Brain microvascular endothelial cell (primary cell): ENCODE measurements around the gene MMADHC.

ENCODE experiments used
- DNase-seq: peaks from one replicate; pipeline ENCODE4 v3.0.0-alpha.2; 2020
- H3K27ac ChIP-seq: fragments of 250-450 bp; sonication (Bioruptor Pico); 2 replicates; pipeline ENCODE4 v1.5.1; 2020; ENCODE audit warnings: mild to moderate bottlenecking, moderate library complexity
- H3K27me3 ChIP-seq: fragments of 250-450 bp; sonication (Bioruptor Pico); replicated peaks from 2 replicates; pipeline ENCODE4 v1.5.1; 2020; ENCODE audit warnings: mild to moderate bottlenecking
- H3K36me3 ChIP-seq: fragments of 250-450 bp; sonication (Bioruptor Pico); replicated peaks from 2 replicates; pipeline ENCODE4 v1.5.1; 2020; ENCODE audit warnings: mild to moderate bottlenecking
- H3K4me3 ChIP-seq: 2 replicates; pipeline ENCODE4 v1.5.1; 2011; ENCODE audit warnings: low read depth, mild to moderate bottlenecking, control low read depth, low read length, moderate library complexity
- in situ Hi-C: cut with HindIII; loops from 2 replicates; pipeline ENCODE4 v1.10.0; 2017; ENCODE audit warnings: low sequenced_read_pairs, low pct_ligation_motif_present
- TF ChIP-seq, protein P1 (sequence below): IDR thresholded peaks from 2 replicates; pipeline ENCODE4 v1.5.1; 2011; ENCODE audit warnings: low read depth, mild to moderate bottlenecking, moderate library complexity, low read length, control low read depth, inconsistent platforms; ENCODE audit errors: missing control alignments

The MMADHC gene

DNA sequence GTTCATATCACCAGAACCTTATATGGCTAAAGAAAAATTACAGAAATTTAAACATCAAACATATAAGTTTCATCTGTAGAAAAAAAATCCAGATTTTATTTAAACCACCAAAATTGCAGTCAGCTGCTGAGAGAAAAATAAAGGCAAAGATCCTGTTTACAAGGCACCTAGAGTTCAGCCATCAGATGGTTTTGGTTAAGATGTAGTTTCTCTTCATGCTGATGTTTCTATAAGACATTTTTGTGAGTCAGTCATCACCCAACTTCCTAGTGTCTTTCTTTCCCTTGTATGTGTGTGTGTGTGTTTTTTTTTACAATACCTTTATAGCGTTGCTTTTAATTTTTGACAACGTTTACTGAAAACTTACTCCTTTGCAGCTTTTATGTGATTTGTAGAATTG, 26.1 kb upstream of the MMADHC start:
- in situ Hi-C loops: loop anchor here (25.0 kb wide), 1 partner anchor 1624 kb away; no protein-coding TSS in a partner anchor
- Histone ChIP-seq H3K27me3 (no peaks in the 10 kb centered on the region), H3K4me3 (no peak overlapping the region), H3K27ac (no peak overlapping the region), H3K36me3 (no peaks in the 10 kb centered on the region)
- no peak for DNase-seq
- TF ChIP-seq, protein P1, sequence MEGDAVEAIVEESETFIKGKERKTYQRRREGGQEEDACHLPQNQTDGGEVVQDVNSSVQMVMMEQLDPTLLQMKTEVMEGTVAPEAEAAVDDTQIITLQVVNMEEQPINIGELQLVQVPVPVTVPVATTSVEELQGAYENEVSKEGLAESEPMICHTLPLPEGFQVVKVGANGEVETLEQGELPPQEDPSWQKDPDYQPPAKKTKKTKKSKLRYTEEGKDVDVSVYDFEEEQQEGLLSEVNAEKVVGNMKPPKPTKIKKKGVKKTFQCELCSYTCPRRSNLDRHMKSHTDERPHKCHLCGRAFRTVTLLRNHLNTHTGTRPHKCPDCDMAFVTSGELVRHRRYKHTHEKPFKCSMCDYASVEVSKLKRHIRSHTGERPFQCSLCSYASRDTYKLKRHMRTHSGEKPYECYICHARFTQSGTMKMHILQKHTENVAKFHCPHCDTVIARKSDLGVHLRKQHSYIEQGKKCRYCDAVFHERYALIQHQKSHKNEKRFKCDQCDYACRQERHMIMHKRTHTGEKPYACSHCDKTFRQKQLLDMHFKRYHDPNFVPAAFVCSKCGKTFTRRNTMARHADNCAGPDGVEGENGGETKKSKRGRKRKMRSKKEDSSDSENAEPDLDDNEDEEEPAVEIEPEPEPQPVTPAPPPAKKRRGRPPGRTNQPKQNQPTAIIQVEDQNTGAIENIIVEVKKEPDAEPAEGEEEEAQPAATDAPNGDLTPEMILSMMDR: no peak

DNA sequence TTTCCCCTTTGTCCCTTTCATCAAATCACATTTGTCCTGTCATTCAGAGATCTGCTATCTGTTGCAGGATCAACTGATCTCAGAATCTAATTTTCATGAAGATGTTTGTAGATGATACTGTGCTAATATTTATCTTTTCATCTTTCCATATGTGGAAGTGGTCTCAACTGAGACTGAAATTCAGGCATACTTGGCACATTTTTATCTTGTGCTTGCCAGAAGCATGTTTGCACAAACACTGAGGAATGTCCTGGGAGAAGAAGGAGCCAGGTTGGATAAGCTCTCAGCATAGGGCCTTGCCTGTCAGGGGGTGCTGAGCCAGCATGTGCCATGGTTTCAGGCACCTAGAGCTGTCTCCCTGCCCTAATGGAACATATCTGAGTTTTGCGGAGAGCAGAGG, 24.5 kb upstream of the MMADHC start:
- DNase-seq: peak; percentile 45
- in situ Hi-C loops: loop anchor here (25.0 kb wide), 1 partner anchor 1625 kb away; no protein-coding TSS in a partner anchor
- Histone ChIP-seq H3K4me3 (no peak overlapping the region), H3K27me3 (no peaks in the 10 kb centered on the region), H3K27ac (no peak overlapping the region), H3K36me3 (no peaks in the 10 kb centered on the region)
- TF ChIP-seq, protein P1: no peak

DNA sequence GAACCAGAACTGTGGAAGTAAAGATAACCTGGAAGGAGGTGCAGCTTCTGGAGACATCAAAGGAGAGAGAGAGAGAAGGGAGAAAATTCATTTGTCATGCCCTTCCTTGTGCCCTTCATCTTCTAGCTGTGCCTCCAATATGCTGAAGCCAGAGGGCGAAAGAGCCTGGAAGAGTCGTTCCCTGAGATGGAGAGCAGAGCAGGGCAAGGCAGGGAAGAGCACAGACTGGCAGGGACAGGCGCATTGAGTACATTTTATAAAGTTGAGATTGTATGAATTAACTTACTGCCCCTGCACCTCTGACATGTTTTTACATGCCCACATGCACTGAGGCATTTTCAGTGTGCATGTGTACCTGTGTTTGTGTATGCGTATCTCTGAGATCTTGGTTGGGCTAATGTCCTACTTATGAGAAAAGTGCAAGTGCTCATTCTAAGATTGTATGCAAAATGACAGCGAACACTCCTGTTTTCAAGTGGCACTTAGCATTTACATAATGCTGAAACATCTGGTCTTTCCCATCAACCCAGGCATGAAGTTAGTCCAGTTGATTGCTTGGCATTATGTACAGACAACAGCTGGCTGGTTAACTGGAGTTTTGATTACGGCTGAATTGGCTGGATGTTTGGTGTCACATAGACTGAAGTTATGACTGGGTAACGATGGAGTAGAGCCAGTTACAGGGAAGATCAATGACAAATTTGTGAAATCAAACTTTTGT, 23.7 kb upstream of the MMADHC start:
- DNase-seq: no peak
- no peak overlapping the region for H3K27ac ChIP-seq
- in situ Hi-C loops: loop anchor here (25.0 kb wide), 1 partner anchor 1626 kb away; no protein-coding TSS in a partner anchor

DNA sequence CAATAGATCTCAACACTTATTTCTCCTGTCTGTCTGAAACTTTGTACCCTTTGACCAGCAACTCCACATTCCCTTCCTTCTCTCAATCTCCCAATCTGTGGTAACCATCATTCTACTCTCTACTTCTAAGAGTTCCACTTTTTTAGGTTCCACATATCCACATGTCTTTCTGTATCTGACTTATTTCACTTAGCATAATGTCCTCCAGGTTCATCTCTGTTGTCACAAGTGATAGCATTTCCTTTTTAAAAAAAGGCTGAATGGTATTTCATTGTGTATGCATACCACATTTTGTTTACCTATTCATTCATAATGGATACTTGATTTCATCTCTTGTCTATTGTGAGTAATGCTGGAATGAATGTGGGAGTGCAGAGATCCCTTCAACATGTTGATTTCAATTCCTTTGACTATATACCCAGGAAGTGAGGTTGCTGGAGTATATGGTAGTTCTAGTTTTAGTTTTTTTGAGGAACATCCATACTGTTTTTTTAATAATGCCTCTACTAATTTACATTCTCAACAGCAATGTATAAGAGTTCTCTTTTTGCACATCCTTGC, 18.8 kb upstream of the MMADHC start:
- peak; percentile 32 for DNase-seq
- no peaks in the 10 kb centered on the region for H3K36me3 ChIP-seq
- TF ChIP-seq, protein P1: no peak
- no peaks in the 10 kb centered on the region for H3K27me3 ChIP-seq
- no peak overlapping the region for H3K27ac ChIP-seq
- in situ Hi-C loops: loop anchor here (25.0 kb wide), 1 partner anchor 1631 kb away; no protein-coding TSS in a partner anchor
- no peak overlapping the region for H3K4me3 ChIP-seq

More for the DNA sequence above, 23.7 kb upstream of the MMADHC start:
- H3K36me3 ChIP-seq: no peaks in the 10 kb centered on the region
- TF ChIP-seq, protein P1: peak; percentile 47
- H3K4me3 ChIP-seq: no peak overlapping the region
- H3K27me3 ChIP-seq: no peaks in the 10 kb centered on the region

DNA sequence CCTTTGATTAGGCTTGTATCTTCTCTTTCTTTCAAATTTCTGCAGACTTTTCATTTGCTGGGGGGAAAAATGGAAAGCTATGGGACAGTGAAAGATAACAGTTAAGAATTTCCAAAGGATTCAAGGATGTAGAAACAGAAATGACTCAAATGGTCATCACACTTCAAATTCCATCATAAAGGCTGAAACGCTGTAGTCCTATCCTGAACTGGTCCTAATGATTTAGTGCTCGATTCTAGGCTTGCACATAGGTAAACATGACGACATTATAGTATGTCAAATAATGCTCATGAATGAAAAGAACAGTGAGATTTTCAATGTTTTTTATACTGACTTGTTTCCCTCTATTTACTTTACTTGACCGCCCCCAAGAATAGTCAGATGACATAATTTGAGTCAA, 15.7 kb upstream of the MMADHC start:
- Histone ChIP-seq H3K36me3 (no peaks in the 10 kb centered on the region), H3K27ac (no peak overlapping the region), H3K4me3 (no peak overlapping the region), H3K27me3 (no peaks in the 10 kb centered on the region)
- in situ Hi-C loops: loop anchor here (25.0 kb wide), 1 partner anchor 1634 kb away; no protein-coding TSS in a partner anchor
- DNase-seq: no peak
- TF ChIP-seq, protein P1: no peak
